Osteoblast (primary cell): ENCODE results near the gene EPHB2. TPM values are rescaled to one million over a fixed set of nuclear protein-coding genes. Genes with fewer than 3 reads are reported as not detected.
A peak's percentile ranks its signal among the peaks of the same experiment; 100 is the strongest.

ENCODE experiments used
- DNase-seq: peaks from one replicate; pipeline ENCODE4 v3.0.0; 2011; ENCODE audit warnings: low spot score, mixed read lengths; ENCODE audit not compliant: insufficient read length; ENCODE audit errors: missing footprints
- H2AFZ ChIP-seq: 2 replicates; pipeline ENCODE4 v1.6.0; 2011; ENCODE audit warnings: mild to moderate bottlenecking, low read length
- H3K27ac ChIP-seq: 2 replicates; pipeline ENCODE4 v1.5.1; 2011; ENCODE audit warnings: mild to moderate bottlenecking, low read depth, low read length, moderate library complexity
- H3K27me3 ChIP-seq: 2 replicates; pipeline ENCODE4 v1.6.0; 2012; ENCODE audit warnings: mild to moderate bottlenecking, control low read depth, inconsistent platforms, low read length, moderate library complexity; ENCODE audit not compliant: insufficient read depth
- H3K36me3 ChIP-seq: 2 replicates; pipeline ENCODE4 v1.5.1; 2011; ENCODE audit warnings: mild to moderate bottlenecking, low read length, control low read depth, moderate library complexity; ENCODE audit not compliant: insufficient read depth
- H3K4me1 ChIP-seq: 2 replicates; pipeline ENCODE4 v1.5.1; 2011; ENCODE audit warnings: mild to moderate bottlenecking, low read length, control low read depth, moderate library complexity; ENCODE audit not compliant: insufficient read depth
- H3K4me2 ChIP-seq: 2 replicates; pipeline ENCODE4 v1.6.0; 2011; ENCODE audit warnings: mild to moderate bottlenecking, low read length; ENCODE audit not compliant: insufficient read depth
- H3K4me3 ChIP-seq: fragments of 200-600 bp; sonication (generic); 3 replicates; pipeline ENCODE4 v1.5.1; 2012; ENCODE audit warnings: mild to moderate bottlenecking, low read length, inconsistent platforms; ENCODE audit not compliant: insufficient read depth
- H3K79me2 ChIP-seq: 2 replicates; pipeline ENCODE4 v1.6.0; 2012; ENCODE audit warnings: mild to moderate bottlenecking, low read length, control low read depth, inconsistent platforms; ENCODE audit not compliant: insufficient read depth
- H3K9me3 ChIP-seq: 2 replicates; pipeline ENCODE4 v1.5.1; 2011; ENCODE audit warnings: low read depth, low read length, control low read depth
- H4K20me1 ChIP-seq: 2 replicates; pipeline ENCODE4 v1.6.0; 2012; ENCODE audit warnings: mild to moderate bottlenecking, low read length, control low read depth; ENCODE audit not compliant: insufficient read depth
- total RNA-seq: library from RNA; depleted of rRNA; stranded (reverse); fragments of >200 nt; gene quantifications from 2 replicates; pipeline ENCODE4 v1.2.3, GENCODE V29; 2012
- TF ChIP-seq, protein P1 (sequence below): IDR thresholded peaks from 2 replicates; pipeline ENCODE4 v1.5.1; 2011; ENCODE audit warnings: mild to moderate bottlenecking, low read depth, low read length, moderate library complexity; ENCODE audit errors: extremely low read depth

EPHB2 gene
- 8.7 and 14.7 TPM in 2 replicates for total RNA-seq

DNA sequence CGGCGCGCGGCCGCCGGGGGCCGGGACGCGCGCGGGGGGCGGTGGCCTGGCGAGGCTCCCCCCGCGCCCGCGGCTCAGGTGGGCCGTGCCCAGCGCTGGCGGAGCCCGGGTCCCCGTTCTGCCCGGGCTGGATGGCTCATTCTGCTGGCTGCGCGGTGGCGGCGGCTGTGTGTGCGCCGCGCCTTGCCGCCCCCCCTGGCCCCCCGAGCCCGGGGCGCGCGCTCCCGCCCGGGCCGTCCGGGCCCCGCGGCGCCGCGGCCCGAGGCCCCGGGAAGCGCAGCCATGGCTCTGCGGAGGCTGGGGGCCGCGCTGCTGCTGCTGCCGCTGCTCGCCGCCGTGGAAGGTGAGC is at the start of gene EPHB2:
Gene EPHB2, plus strand, starts transcription at position 139 of the 349 bp plus-strand sequence. Its CDS starts 144 bp downstream, at position 283.
- H2AFZ ChIP-seq, result peak within 1 kb of the TSS; percentile 81
- H4K20me1 ChIP-seq, result peaks cover 10% of the 10 kb centered on the region
- no peaks in the 10 kb centered on the region for H3K9me3 ChIP-seq
- peaks cover 9% of the 10 kb centered on the region for H3K27me3 ChIP-seq
- peak within 1 kb of the TSS; percentile 81 for H3K4me2 ChIP-seq
- no peak within 1 kb of the TSS for H3K27ac ChIP-seq
- H3K4me1 ChIP-seq, result peaks cover 11% of the 10 kb centered on the region
- no peaks in the 10 kb centered on the region for H3K79me2 ChIP-seq
- no peaks in the 10 kb centered on the region for H3K36me3 ChIP-seq
- peak; percentile 98 for DNase-seq
- TF ChIP-seq, protein P1, sequence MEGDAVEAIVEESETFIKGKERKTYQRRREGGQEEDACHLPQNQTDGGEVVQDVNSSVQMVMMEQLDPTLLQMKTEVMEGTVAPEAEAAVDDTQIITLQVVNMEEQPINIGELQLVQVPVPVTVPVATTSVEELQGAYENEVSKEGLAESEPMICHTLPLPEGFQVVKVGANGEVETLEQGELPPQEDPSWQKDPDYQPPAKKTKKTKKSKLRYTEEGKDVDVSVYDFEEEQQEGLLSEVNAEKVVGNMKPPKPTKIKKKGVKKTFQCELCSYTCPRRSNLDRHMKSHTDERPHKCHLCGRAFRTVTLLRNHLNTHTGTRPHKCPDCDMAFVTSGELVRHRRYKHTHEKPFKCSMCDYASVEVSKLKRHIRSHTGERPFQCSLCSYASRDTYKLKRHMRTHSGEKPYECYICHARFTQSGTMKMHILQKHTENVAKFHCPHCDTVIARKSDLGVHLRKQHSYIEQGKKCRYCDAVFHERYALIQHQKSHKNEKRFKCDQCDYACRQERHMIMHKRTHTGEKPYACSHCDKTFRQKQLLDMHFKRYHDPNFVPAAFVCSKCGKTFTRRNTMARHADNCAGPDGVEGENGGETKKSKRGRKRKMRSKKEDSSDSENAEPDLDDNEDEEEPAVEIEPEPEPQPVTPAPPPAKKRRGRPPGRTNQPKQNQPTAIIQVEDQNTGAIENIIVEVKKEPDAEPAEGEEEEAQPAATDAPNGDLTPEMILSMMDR, result no peak
- peak within 1 kb of the TSS; percentile 71 for H3K4me3 ChIP-seq

DNA sequence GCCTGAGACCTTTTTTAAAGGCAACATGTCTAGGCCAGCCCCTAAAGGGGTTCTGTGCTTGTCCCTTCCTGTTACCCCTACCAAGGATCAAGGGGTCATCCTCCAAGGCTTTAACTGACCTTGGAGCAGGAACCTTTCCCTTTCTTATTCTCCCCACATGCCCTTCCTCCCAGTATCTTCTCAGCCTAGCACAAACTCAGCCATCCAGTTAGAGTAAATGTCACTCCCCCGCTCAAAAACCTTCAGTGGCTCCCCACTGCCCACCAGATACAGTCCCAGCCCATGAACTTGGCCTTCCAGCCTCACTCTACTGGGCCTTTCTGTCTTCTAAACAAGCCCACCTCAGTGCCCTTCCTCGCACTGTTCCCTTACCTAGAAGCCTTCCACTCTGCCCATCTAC is 48.8 kb upstream of the EPHB2 start:
- TF ChIP-seq, protein P1, result no peak
- H3K27me3 ChIP-seq, result peaks cover 18% of the 10 kb centered on the region
- H4K20me1 ChIP-seq, result no peaks in the 10 kb centered on the region
- DNase-seq, result peak; percentile 51
- H2AFZ ChIP-seq, result no peak overlapping the region
- H3K9me3 ChIP-seq, result no peaks in the 10 kb centered on the region
- H3K4me2 ChIP-seq, result no peak overlapping the region
- no peaks in the 10 kb centered on the region for H3K4me1 ChIP-seq
- H3K4me3 ChIP-seq, result no peak overlapping the region
- H3K36me3 ChIP-seq, result no peaks in the 10 kb centered on the region
- no peaks in the 10 kb centered on the region for H3K79me2 ChIP-seq
- H3K27ac ChIP-seq, result no peak overlapping the region

DNA sequence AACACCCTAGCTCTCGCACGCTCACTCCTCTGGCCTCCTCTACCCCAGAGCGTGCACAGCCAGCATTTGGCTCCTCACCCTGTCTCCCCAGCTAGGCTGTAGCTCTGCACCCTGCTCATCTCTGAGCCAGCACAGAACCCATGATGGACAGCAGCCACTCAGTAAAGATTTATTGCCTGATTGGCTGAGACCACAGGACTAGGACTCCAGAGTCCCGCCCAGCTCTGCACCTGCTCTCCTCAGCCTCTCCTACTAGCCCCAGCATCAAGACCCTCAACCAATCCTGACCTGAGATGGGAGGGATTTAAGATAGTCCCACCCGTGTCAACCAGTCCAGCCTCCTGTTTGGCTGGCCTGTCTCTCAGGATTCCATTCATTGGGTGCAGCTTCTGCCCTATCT is 48.3 kb upstream of the EPHB2 start:
- DNase-seq, result peak; percentile 79
- no peaks in the 10 kb centered on the region for H3K79me2 ChIP-seq
- H3K4me1 ChIP-seq, result no peaks in the 10 kb centered on the region
- no peaks in the 10 kb centered on the region for H3K9me3 ChIP-seq
- no peaks in the 10 kb centered on the region for H3K36me3 ChIP-seq
- H3K27me3 ChIP-seq, result peaks cover 18% of the 10 kb centered on the region
- H3K4me2 ChIP-seq, result no peak overlapping the region
- no peak overlapping the region for H3K4me3 ChIP-seq
- H4K20me1 ChIP-seq, result no peaks in the 10 kb centered on the region
- TF ChIP-seq, protein P1, result no peak
- H3K27ac ChIP-seq, result no peak overlapping the region
- no peak overlapping the region for H2AFZ ChIP-seq

DNA sequence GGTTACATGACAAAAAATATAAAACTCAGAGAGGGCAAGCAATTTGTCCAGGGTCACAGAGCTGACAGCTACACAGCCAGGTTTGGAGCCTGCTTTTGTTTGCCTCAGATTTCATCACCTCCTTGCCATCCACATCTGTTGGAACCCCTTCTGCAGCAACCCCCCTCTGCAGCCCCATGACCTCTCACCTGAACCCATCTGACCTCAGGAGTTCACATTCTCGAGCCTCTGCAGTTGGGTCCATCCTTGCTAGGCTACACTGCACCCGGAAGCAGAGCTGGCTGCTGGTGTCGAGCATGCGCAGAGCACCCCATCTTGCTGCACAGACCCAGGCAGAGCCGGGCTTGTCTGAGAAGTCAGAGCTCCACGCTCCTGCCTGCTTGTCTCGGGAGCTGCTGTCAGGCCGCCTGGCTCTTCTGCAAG is 47.6 kb upstream of the EPHB2 start:
- no peak overlapping the region for H3K4me2 ChIP-seq
- H3K79me2 ChIP-seq, result no peaks in the 10 kb centered on the region
- no peaks in the 10 kb centered on the region for H3K4me1 ChIP-seq
- no peak overlapping the region for H3K27ac ChIP-seq
- no peaks in the 10 kb centered on the region for H3K36me3 ChIP-seq
- no peak for DNase-seq
- no peak overlapping the region for H2AFZ ChIP-seq
- peaks cover 21% of the 10 kb centered on the region for H3K27me3 ChIP-seq
- no peaks in the 10 kb centered on the region for H3K9me3 ChIP-seq
- no peak overlapping the region for H3K4me3 ChIP-seq
- no peaks in the 10 kb centered on the region for H4K20me1 ChIP-seq
- TF ChIP-seq, protein P1, result no peak
